Glomerular visceral epithelial cell (primary cell): Measurements from ENCODE around the gene FOXA3.
A peak's percentile ranks its signal among the peaks of the same experiment; 100 is the strongest.
"Not testable (repeated sequence)": the region's sequence is repeated elsewhere in the genome, so short reads cannot be mapped to it uniquely, and the experiment has no call there.

Experiments used
- DNase-seq: peaks from one replicate; pipeline ENCODE4 v3.0.0-alpha.2; 2016; ENCODE audit errors: extremely low spot score

Gene FOXA3

GRCh38 chr19:45828523-45828922, 35.6 kb upstream of the FOXA3 start:
- no peak for DNase-seq

- no peak for DNase-seq
Measured at GRCh38 chr19:45828945-45829344, 35.2 kb upstream of the FOXA3 start.

- no peak for DNase-seq
Measured at GRCh38 chr19:45834970-45835369, 29.2 kb upstream of the FOXA3 start.

- DNase-seq = no peak
Measured at GRCh38 chr19:45842198-45842597, 21.9 kb upstream of the FOXA3 start.

- DNase-seq = no peak
Measured at GRCh38 chr19:45847663-45848062, 16.5 kb upstream of the FOXA3 start.

- no peak for DNase-seq
Measured at GRCh38 chr19:45848922-45849321, 15.2 kb upstream of the FOXA3 start.

GRCh38 chr19:45852145-45852750, 11.9 kb upstream of the FOXA3 start:
- DNase-seq = no peak

- DNase-seq = no peak
Measured at GRCh38 chr19:45852983-45853382, 11.1 kb upstream of the FOXA3 start.

- no peak for DNase-seq
Measured at GRCh38 chr19:45854167-45854778, 9.9 kb upstream of the FOXA3 start.

GRCh38 chr19:45860359-45861259, 3.5 kb upstream of the FOXA3 start:
- no peak for DNase-seq

GRCh38 chr19:45862271-45862563, 1.9 kb upstream of the FOXA3 start:
- no peak for DNase-seq

- DNase-seq = peak; percentile 99
Measured at GRCh38 chr19:45862564-45863334, 1.4 kb upstream of the FOXA3 start, which contains the start of gene SYMPK. TSS of gene SYMPK (minus strand) at chr19:45863147. CDS start at chr19:45854495, 8,652 bp downstream.

- no peak for DNase-seq
Measured at GRCh38 chr19:45863335-45863839, 739 bp upstream of the FOXA3 start.

- no peak for DNase-seq
Measured at GRCh38 chr19:45864629-45865082, 530 bp downstream of the FOXA3 start.

GRCh38 chr19:45865269-45865948, 1.3 kb downstream of the FOXA3 start:
- DNase-seq = no peak

GRCh38 chr19:45866400-45867176, 2.5 kb downstream of the FOXA3 start:
- DNase-seq = no peak

- not testable (repeated sequence) for DNase-seq
Measured at GRCh38 chr19:45867241-45867640, 3.1 kb downstream of the FOXA3 start.

GRCh38 chr19:45870798-45871197, 6.7 kb downstream of the FOXA3 start:
- DNase-seq = no peak

- no peak for DNase-seq
Measured at GRCh38 chr19:45872095-45872919, 8.2 kb downstream of the FOXA3 start.
